Astrocyte (in vitro differentiated cells and primary cell): ENCODE results near the gene NCOA1.

Source experiments
- EZH2 ChIP-seq: IDR thresholded peaks from 2 replicates; pipeline ENCODE4 v1.6.1; 2012; ENCODE audit warnings: mild to moderate bottlenecking, low read length, inconsistent platforms; ENCODE audit not compliant: insufficient read depth
- TF ChIP-seq, protein P1 (sequence below): IDR thresholded peaks from 2 replicates; pipeline ENCODE4 v1.5.1; 2011; ENCODE audit warnings: low read depth, mild to moderate bottlenecking, inconsistent platforms, low read length, moderate library complexity; ENCODE audit not compliant: insufficient read depth

DNA sequence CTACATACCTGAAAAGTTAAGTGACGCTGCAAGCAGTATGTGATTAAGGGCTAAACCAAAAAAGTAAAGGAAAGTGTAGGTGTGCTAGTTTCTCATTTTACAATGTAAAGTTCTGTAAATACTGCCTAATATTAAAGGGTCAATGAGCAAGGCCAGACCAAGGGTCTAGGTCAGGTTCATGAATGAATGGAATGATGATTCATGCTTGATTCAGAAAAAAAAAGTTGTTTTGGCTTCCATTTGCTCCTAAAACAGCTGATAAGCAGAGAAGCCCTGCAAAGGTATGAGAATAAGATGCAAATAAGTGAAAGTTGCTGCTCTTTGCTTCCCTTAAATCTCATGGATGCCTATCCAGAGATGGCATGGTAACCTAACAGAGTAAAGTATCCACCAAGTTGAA is 240.9 kb downstream of the NCOA1 start:
- TF ChIP-seq, protein P1, sequence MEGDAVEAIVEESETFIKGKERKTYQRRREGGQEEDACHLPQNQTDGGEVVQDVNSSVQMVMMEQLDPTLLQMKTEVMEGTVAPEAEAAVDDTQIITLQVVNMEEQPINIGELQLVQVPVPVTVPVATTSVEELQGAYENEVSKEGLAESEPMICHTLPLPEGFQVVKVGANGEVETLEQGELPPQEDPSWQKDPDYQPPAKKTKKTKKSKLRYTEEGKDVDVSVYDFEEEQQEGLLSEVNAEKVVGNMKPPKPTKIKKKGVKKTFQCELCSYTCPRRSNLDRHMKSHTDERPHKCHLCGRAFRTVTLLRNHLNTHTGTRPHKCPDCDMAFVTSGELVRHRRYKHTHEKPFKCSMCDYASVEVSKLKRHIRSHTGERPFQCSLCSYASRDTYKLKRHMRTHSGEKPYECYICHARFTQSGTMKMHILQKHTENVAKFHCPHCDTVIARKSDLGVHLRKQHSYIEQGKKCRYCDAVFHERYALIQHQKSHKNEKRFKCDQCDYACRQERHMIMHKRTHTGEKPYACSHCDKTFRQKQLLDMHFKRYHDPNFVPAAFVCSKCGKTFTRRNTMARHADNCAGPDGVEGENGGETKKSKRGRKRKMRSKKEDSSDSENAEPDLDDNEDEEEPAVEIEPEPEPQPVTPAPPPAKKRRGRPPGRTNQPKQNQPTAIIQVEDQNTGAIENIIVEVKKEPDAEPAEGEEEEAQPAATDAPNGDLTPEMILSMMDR = no peak
- no peak for TF ChIP-seq EZH2
